Neural progenitor cell (in vitro differentiated cells): ENCODE results near the gene PRIMA1. TPM values are rescaled to one million over a fixed set of nuclear protein-coding genes. Genes with fewer than 3 reads are reported as not detected.

Source experiments
- DNase-seq: peaks from one replicate; pipeline ENCODE4 v3.0.0-alpha.2; 2016; ENCODE audit warnings: low spot score
- H2AFZ ChIP-seq: fragments of 200-600 bp; sonication (generic); replicated peaks from 2 replicates; pipeline ENCODE4 v1.6.1; 2016; ENCODE audit warnings: antibody characterized with exemption
- H3F3A ChIP-seq: fragments of 200-600 bp; sonication (generic); 2 replicates; pipeline ENCODE4 v1.6.1; 2016; ENCODE audit warnings: antibody characterized with exemption, low read depth
- H3K27ac ChIP-seq: fragments of 200-600 bp; sonication (generic); 2 replicates; pipeline ENCODE4 v1.5.1; 2016; ENCODE audit warnings: mild to moderate bottlenecking
- H3K27me3 ChIP-seq: fragments of 200-600 bp; sonication (generic); 2 replicates; pipeline ENCODE4 v1.6.1; 2016; ENCODE audit warnings: mild to moderate bottlenecking, moderate library complexity
- H3K36me3 ChIP-seq: fragments of 200-600 bp; sonication (generic); 2 replicates; pipeline ENCODE4 v1.5.1; 2016
- H3K4me1 ChIP-seq: fragments of 200-600 bp; sonication (generic); 2 replicates; pipeline ENCODE4 v1.6.1; 2016; ENCODE audit warnings: mixed run types
- H3K4me2 ChIP-seq: fragments of 200-600 bp; sonication (generic); 2 replicates; pipeline ENCODE4 v1.6.1; 2016
- H3K4me3 ChIP-seq: fragments of 200-600 bp; sonication (generic); 2 replicates; pipeline ENCODE4 v1.5.1; 2016
- H3K79me2 ChIP-seq: fragments of 200-600 bp; sonication (generic); 2 replicates; pipeline ENCODE4 v1.6.1; 2016; ENCODE audit warnings: low read depth
- H3K9ac ChIP-seq: fragments of 200-600 bp; sonication (generic); 2 replicates; pipeline ENCODE4 v1.6.1; 2016
- H3K9me3 ChIP-seq: fragments of 200-600 bp; sonication (generic); 2 replicates; pipeline ENCODE4 v1.5.1; 2016; ENCODE audit warnings: low read depth
- H4K20me1 ChIP-seq: fragments of 200-600 bp; sonication (generic); 2 replicates; pipeline ENCODE4 v1.6.1; 2016; ENCODE audit warnings: low read depth
- H3K27ac Mint-ChIP-seq: 3 replicates; pipeline ENCODE4 v1.8.0; 2021; ENCODE audit warnings: mixed read lengths
- H3K27me3 Mint-ChIP-seq: 2 replicates; pipeline ENCODE4 v1.8.0; 2022; ENCODE audit warnings: low read depth, mild to moderate bottlenecking, inconsistent platforms, moderate library complexity, mixed read lengths; ENCODE audit not compliant: insufficient read depth
- H3K36me3 Mint-ChIP-seq: 3 replicates; pipeline ENCODE4 v1.8.0; 2021; ENCODE audit warnings: mixed read lengths
- H3K4me1 Mint-ChIP-seq: 3 replicates; pipeline ENCODE4 v1.8.0; 2021; ENCODE audit warnings: mixed read lengths
- H3K4me3 Mint-ChIP-seq: 3 replicates; pipeline ENCODE4 v1.8.0; 2021; ENCODE audit warnings: mild to moderate bottlenecking, moderate library complexity, mixed read lengths
- H3K9me3 Mint-ChIP-seq: 3 replicates; pipeline ENCODE4 v1.8.0; 2020; ENCODE audit warnings: mixed read lengths
- CTCF ChIP-seq: fragments of 200-600 bp; sonication (generic); IDR thresholded peaks from 2 replicates; pipeline ENCODE4 v1.5.1; 2017; ENCODE audit warnings: antibody characterized with exemption, mild to moderate bottlenecking
- EZH2 ChIP-seq: fragments of 200-600 bp; sonication (generic); IDR thresholded peaks from 2 replicates; pipeline ENCODE4 v1.6.1; 2017; ENCODE audit warnings: antibody characterized with exemption, mild to moderate bottlenecking, moderate library complexity
- EZH2phosphoT487 ChIP-seq: fragments of 200-600 bp; sonication (generic); IDR thresholded peaks from 2 replicates; pipeline ENCODE4 v1.6.1; 2017; ENCODE audit warnings: antibody characterized with exemption
- total RNA-seq: library from RNA; depleted of rRNA; stranded (reverse); fragments of >200 nt; gene quantifications from 2 replicates; pipeline ENCODE4 v1.2.3, GENCODE V29; 2015; ENCODE audit warnings: low replicate concordance

PRIMA1 gene
- total RNA-seq, 1 donor from 2014 or later, result 2.8 TPM

GRCh38 chr14:93793555-93794324 is 5.5 kb upstream of the PRIMA1 start:
- peaks cover 9% of the 10 kb centered on the region for H3K4me1 ChIP-seq
- Mint-ChIP-seq H3K4me3 (no peak overlapping the region), H3K36me3 (no peaks in the 10 kb centered on the region), H3K4me1 (peaks cover 11% of the 10 kb centered on the region), H3K27ac (no peak overlapping the region), H3K9me3 (peaks cover under 1% of the 10 kb centered on the region), H3K27me3 (peaks cover 13% of the 10 kb centered on the region)
- no peak overlapping the region for H3K9ac ChIP-seq
- H2AFZ ChIP-seq, result no peak overlapping the region
- H3K9me3 ChIP-seq, result no peaks in the 10 kb centered on the region
- TF ChIP-seq EZH2 (no peak), EZH2phosphoT487 (no peak), CTCF (no peak)
- H3K27me3 ChIP-seq, result no peaks in the 10 kb centered on the region
- H3F3A ChIP-seq, result peaks cover 12% of the 10 kb centered on the region
- no peak for DNase-seq
- H3K27ac ChIP-seq, result no peak overlapping the region
- H4K20me1 ChIP-seq, result no peaks in the 10 kb centered on the region
- H3K79me2 ChIP-seq, result no peaks in the 10 kb centered on the region
- no peak overlapping the region for H3K4me3 ChIP-seq
- H3K4me2 ChIP-seq, result no peak overlapping the region
- no peaks in the 10 kb centered on the region for H3K36me3 ChIP-seq

GRCh38 chr14:93792391-93792790 is 4.1 kb upstream of the PRIMA1 start:
- H3K27ac Mint-ChIP-seq, result no peak overlapping the region
- H3K36me3 Mint-ChIP-seq, result no peaks in the 10 kb centered on the region
- H2AFZ ChIP-seq, result no peak overlapping the region
- H3F3A ChIP-seq, result peaks cover 23% of the 10 kb centered on the region
- peaks cover 5% of the 10 kb centered on the region for H3K9me3 Mint-ChIP-seq
- peaks cover 19% of the 10 kb centered on the region for H3K27me3 Mint-ChIP-seq
- no peak overlapping the region for H3K9ac ChIP-seq
- no peak for DNase-seq
- H4K20me1 ChIP-seq, result peaks cover 1% of the 10 kb centered on the region
- H3K4me3 Mint-ChIP-seq, result no peak overlapping the region
- H3K36me3 ChIP-seq, result no peaks in the 10 kb centered on the region
- peaks cover 17% of the 10 kb centered on the region for H3K4me1 Mint-ChIP-seq
- no peaks in the 10 kb centered on the region for H3K79me2 ChIP-seq
- H3K27me3 ChIP-seq, result peaks cover 11% of the 10 kb centered on the region
- H3K4me1 ChIP-seq, result peaks cover 9% of the 10 kb centered on the region
- no peak overlapping the region for H3K4me2 ChIP-seq
- TF ChIP-seq CTCF (no peak), EZH2phosphoT487 (no peak), EZH2 (no peak)
- H3K9me3 ChIP-seq, result no peaks in the 10 kb centered on the region
- H3K4me3 ChIP-seq, result no peak overlapping the region
- no peak overlapping the region for H3K27ac ChIP-seq

- Histone ChIP-seq H2AFZ (no peak overlapping the region), H4K20me1 (peaks cover 9% of the 10 kb centered on the region), H3K9me3 (no peaks in the 10 kb centered on the region), H3K27me3 (peaks cover 23% of the 10 kb centered on the region), H3K27ac (no peak overlapping the region), H3K79me2 (no peaks in the 10 kb centered on the region), H3F3A (peaks cover 30% of the 10 kb centered on the region), H3K36me3 (no peaks in the 10 kb centered on the region), H3K4me3 (no peak overlapping the region), H3K9ac (no peak overlapping the region), H3K4me1 (peaks cover 9% of the 10 kb centered on the region), H3K4me2 (no peak overlapping the region)
- no peak overlapping the region for H3K4me3 Mint-ChIP-seq
- DNase-seq, result no peak
- H3K27me3 Mint-ChIP-seq, result peaks cover 29% of the 10 kb centered on the region
- H3K4me1 Mint-ChIP-seq, result peaks cover 17% of the 10 kb centered on the region
- H3K27ac Mint-ChIP-seq, result no peak overlapping the region
- TF ChIP-seq EZH2phosphoT487, result no peak
- no peak for TF ChIP-seq EZH2
- no peak for TF ChIP-seq CTCF
- peaks cover 6% of the 10 kb centered on the region for H3K9me3 Mint-ChIP-seq
- H3K36me3 Mint-ChIP-seq, result no peaks in the 10 kb centered on the region
These were observed 2.7 kb upstream of the PRIMA1 start for GRCh38 chr14:93790966-93791365.
